ENCODE measurements around the gene IFITM2.
A peak's percentile ranks its signal among the peaks of the same experiment; 100 is the strongest.

The IFITM2 gene

DNA sequence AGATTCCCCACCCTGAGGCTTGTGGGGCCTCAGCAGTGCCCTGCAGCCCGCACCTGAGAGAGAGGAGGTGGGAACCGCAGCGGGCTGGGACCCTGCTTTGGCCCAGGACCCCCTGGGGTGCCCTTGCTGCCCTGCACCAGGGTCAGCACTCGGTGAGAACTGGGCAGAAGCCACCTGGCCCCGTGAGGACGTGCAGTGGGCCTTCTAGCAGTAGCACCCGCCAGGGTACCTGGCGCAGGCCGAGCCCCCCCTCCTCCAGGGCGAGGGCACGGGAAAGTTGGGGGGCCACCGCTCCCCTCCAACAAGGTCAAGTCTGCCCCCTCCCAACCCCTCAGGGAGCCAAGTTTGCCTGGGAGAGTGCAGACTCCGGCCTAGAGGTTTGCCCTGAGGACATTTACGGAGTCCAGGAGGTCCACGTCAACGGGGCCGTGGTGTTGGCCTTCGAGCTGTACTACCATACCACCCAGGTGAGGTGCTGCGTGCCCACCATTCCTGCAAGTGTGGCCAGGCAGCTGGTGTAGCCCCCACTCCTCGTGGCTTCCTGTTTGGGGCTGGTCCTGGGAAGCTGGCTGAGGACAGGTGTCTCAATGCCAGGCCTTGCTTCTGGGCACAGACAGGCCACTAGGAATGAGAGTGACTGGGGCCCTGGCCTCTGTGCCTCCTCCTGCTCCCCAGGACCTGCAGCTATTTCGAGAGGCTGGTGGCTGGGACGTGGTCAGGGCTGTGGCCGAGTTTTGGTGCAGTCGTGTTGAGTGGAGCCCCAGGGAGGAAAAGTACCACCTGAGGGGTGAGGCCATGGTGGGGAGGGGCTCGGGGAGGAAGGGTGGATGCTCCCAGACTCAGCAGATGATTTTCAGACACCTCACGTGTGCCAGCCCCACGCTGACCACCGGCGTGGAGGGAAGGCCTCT lies 15.2 kb upstream of the IFITM2 start:
- FAIRE-seq, result no peak

DNA sequence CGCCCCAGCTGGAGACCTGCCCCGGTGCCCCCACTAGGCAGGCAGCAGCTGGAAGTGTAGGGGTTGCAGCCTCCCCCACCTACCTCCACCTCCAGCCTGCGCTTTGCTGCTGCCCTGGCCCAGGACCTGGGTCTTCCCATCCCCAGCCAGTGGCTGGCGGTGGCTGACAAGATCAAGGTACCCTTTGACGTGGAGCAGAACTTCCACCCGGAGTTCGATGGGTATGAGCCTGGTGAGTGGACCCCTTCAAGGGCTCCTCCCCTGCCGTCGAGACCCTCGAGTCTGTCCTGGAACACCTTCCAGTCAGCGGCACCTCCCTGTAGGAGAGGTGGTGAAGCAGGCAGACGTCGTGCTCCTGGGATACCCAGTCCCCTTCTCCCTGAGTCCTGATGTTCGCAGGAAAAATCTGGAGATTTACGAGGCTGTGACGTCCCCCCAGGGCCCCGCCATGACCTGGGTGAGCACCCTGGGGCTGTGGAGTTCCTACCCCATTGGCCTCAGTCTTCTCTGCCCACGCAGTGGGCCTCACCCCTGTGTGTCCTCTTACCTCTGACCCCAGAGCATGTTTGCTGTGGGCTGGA lies 14.3 kb upstream of the IFITM2 start:
- DNase-seq (ENCODE audit: low spot score) (no peak), FAIRE-seq (no peak)

More for the DNA sequence above, 15.2 kb upstream of the IFITM2 start:
- DNase-seq (ENCODE audit: low spot score), result no peak

DNA sequence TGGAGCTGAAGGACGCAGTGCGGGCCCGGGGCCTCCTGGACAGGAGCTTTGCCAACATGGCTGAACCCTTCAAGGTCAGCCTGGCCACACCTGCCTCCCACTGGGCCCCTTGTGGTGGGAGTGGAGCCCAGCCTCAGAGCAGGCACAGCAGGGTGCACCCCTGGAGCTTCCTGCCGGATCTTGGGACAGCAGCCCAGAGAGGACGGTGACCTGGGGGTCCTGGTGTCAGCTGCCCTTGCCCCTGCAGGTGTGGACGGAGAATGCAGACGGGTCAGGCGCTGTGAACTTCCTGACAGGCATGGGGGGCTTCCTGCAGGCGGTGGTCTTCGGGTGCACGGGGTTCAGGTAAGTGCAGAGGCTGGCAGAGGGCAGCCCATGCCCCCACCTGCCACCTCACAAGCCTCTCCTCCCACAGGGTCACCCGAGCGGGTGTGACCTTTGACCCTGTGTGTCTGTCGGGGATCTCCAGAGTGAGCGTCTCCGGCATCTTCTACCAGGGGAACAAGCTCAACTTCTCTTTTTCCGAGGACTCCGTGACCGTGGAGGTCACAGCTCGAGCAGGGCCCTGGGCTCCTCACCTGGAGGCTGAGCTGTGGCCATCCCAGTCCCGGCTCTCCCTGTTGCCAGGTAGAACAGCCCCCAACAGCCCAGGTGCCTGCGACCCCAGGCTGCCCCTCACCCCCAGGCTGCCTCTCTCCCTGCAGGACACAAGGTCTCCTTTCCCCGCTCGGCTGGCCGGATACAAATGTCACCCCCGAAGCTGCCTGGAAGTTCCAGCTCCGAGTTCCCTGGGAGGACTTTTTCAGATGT lies 13.6 kb upstream of the IFITM2 start:
- FAIRE-seq (no peak), DNase-seq (ENCODE audit: low spot score) (no peak)

DNA sequence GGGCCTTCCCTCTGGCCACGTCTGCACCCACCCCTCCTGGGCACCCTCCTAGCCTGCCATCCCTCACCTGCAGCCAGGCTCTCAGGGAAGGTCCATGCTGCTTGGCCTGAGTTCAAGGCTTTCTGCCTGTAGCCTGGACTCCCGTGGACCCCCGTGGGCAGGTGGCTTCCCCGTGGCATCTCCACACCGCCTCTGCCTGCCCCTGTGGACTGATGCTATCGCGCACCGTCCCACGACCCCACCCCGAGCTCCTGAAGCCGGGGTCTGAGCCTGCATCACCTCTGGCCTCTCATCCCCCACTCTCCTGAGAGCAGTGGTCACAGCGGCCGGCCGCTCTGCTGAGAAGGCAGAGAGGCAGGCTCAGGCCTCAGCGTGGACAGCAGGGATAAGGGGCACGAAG lies 12.8 kb upstream of the IFITM2 start:
- FAIRE-seq (no peak), DNase-seq (ENCODE audit: low spot score) (no peak)

DNA sequence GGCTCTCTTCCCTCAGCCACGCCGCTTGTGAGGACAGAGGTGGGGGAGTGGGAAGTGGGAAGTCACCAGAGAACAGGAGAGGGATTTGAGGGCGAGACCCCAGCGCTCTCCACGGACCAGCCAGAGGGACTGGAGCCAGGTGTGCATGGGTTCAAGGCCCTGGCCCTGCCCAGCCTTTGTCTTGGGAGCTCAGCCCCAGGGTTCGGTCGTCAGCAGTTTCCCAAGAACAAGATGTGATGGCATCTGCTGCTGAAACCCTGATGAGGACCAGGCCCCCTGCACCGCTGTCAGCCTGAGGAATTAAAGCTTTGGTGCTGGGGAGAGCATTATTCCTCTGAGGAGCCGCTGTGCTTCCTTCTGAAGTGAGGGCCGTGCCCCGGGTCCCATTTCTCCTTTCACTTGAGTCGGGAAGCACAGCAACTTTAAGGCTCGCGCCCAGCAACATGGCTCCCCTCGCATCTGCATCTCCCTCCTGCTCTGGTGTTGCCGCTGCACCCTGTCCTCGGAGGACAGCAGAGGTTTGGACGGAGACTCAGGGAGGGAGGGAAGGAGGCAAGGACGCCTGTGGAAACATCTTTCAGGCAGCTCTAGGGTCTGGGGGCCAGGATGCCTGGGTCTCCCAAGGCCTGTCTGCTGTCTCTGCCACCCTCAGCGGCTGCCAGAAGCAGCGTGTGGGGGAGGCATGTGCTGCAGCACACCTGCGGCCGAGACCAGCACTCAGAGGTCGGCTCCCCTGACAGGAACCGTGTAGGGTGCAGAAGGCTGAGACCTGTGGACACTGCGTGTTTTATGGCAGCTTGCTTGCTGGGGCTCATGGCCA lies 12.1 kb upstream of the IFITM2 start:
- FAIRE-seq, result no peak

DNA sequence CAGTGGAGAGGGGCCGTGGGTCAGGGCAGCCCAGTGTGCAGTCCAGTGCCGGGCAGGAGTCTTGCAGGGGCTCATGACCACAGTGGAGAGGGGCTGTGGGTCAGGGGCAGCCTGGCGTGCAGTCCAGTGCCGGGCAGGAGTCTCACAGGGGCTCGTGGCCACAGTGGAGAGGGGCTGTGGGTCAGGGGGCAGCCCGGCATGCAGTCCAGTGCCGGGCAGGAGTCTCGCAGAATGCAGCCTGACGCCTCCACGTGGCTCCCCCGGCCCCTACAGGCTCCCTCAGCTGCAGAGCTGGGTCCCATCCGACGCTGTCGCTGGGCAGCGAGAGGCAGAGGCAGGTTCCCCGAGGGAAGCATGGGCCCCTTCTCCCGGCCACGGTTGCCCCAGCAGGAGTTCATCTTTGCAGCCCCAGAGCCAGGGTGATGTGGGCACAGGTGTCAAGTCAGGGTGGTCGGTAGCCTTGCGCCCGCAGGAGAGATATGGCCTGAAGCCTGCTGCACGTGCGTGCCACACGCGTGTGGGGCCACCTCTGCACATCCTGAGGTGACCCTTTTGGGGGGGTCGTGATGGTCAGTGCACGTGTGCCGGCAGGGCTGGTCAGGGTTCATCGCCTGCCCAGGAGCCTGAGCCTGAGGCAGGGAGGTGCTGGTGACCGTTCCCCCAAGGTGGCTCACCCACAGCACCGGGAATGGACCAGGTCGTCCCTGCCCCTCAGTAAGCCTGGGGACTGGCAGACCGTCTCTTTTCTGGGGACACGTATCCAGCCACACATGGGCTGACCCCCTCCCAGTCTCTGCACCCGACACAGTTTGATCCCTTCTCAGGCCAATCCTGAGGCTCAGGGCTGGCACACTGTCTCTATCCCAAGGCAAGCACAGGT lies 11.2 kb upstream of the IFITM2 start:
- DNase-seq (ENCODE audit: low spot score) (no peak), FAIRE-seq (no peak)

More for the DNA sequence above, 12.1 kb upstream of the IFITM2 start:
- DNase-seq (ENCODE audit: low spot score), result no peak

DNA sequence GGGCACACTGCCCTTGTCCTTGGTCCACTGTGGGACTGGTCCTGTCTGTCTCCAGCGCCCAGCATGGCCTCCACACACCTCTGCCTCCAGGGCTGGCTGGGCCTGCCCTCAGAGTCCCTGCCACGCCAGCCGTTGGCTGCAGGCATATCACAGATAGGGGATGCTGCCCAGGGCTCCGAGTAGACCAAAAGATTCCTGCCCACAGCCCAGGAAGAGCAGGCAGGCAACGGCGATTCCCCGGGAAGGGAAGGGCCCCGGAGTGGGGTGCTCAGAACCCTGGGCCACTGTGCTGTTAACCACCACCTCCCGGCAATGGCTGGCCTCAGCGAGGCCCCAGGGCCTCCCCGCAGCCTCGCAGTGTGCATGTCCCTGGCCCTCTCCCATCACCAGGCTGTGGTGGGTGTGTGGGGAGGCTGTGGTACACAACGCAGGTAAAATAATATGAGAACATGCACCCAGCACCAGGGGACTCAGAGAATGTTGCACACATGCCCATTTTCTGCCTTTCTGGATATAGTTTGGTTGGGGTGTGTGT lies 10.5 kb upstream of the IFITM2 start:
- FAIRE-seq (no peak), DNase-seq (ENCODE audit: low spot score) (no peak)

DNA sequence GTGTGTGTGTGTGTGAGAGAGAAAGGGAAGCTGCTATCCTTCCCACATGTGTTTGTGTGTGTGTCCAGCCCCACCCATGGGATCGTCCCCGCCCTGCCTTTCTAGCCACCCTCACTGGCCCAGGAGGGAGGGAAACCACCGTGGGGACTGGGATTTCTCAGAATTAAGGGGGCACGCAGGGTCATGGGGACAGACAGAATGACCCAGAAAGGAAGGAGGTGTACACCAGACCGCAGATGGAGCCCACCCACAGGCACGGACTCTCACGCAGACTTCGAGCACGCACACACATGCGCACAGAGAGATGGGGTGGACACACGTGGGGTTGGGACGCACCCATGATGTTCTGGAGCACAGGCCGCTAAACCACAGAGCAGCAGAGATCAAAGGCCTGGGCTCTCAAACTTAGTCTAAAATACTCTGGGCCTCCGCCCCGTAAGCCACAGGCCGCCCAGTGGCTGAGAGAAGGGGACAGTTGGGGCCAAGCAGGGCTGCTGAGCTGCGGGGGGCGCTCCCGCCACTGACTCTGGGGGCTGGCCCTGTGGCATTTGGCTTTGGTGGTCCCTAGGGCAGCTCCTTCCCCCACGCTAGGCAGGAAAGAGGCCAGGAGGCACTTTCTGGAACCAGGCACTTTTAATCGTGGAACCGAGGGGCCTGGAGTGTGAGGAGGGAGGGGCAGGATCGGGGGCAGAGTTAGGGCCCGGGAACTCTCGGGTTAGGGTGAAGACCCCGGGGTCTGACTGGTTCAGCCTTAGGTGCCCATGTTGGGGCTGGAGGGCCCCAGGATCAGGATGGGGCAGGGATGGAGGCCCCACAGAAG lies 9.8 kb upstream of the IFITM2 start:
- DNase-seq (ENCODE audit: low spot score) (no peak), FAIRE-seq (no peak)

DNA sequence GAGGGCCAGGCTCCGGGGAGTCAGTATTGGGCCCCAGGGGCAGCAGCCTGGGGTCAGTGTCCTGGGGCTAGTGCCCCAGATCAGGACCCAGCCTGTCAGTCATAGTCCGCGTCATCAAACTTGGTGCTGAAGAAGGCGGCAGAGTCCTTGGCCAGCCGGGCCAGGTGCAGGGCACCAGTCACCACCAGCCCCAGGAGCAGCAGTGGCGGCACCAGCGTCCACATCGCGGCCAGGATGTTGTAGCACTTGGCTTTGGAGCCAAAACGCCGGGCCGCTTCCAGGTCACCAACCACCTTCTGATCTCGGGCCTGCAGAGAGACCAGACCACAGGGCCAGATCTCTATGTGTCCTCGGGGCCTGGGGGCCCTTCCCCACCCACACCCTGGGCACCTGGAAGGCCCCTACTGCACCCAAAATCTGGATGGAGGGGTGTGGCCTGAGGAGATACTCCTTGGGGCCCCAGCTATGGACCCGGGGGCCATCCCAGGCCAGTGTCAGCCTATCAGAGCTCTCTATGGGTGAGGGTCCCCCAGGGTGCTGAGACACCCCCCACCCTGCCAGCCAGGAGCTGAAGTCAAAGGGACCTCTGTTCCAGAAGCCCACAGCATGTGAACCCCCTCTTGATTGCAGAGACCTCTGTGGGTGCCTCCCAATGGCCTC lies 9.1 kb upstream of the IFITM2 start:
- FAIRE-seq (no peak), DNase-seq (ENCODE audit: low spot score) (no peak)

DNA sequence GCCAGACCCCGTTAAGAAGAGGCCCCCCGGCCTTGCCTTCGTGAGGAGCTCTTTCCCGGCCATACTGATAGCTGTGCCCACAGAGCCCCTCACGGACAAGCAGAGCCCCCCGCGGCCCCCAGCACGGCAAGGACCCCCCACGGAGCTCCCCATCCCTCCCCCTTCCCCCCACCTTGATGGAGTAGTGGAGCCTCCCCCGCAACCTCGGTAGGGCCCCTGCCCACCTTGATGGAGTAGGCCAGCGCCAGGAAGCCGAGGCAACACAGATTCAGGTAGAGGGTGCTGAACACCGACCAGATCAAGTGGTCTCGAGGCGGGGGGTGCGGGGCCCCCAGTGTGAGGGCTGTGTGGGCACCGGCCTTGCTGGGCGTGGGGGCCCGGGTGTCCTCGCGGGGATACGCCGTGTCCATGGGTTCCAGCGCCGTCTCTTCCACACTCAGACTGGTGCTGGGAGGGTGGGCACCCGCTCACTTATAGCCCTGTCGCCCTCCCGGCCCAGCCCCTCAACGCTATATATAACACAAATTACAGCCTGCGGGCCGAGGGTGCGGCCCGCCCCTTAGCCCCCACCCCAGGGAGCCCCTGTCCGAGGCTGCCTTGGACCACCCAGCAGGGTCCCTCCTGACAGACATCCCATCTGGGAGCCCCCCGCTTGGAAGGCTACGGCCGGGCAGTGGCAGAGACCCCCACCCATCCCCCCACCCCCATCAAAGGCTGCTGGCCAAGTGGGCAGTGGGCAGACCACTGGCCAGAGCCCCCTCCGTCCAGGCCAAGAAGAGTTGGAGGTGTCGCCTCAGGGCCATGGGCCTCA lies 8.3 kb upstream of the IFITM2 start, which contains the start of gene IFITM5:
IFITM5 (minus strand) TSS at position 446 of the 811 bp plus-strand sequence; CDS start at position 410, 36 bp downstream.
- DNase-seq (ENCODE audit: low spot score), result no peak
- no peak for FAIRE-seq

DNA sequence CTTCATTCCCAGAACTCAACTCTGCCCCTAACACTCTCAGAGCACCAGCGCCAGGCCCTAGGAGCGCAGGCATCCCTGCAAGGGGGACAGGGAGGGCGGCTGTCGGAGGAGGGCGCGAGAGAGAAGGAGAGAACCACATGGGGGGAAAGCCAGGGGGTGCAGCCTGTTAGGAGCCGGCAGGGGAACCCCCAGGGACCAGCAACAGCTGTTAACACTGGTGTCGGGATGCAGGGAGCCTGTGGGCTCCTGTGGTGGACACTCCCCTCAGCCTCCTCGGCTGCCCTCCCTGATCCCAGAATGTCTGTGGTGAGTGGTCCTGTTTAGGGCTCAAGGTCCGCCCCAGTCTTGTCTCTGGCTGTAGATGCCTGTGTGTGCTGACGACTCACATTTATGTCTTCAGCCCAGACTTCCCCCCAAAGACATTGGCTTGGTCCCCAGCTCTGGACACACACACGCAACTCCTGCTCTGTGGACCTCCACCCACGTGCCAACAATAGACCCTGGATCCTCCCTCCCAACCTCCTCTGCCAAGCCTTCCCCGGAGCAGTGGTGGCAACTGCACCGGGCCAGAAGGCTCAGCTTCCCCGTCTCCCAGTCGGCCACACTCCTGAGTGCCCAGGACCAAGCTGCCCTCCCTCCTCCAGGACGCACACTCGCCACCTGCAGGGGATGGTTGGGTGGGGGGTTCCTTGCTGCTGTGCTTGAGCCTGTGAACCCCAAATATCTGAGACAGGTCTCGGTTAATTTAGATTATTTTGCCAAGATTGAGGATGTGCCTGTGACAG lies 7.5 kb upstream of the IFITM2 start:
- FAIRE-seq (no peak), DNase-seq (ENCODE audit: low spot score) (no peak)

DNA sequence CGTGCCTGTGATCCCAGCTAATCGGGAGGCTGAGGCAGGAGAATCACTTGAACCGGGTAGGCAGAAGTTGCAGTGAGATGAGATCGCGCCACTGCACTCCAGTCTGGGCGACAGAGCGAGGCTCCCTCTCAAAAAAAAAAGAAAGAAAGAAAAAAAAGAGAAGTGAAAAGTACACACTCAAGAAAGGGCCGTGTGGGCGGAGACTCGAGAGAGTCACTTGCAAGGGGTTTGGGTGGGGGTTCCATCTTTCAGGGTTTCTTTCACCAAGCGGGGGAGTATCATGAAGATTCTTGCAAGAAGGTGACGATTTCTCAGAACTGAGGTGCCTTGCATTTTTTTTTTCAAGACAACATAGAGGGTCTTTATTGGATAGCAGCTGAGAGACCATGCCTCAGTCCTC lies 4.3 kb upstream of the IFITM2 start:
- no peak for DNase-seq (ENCODE audit: low spot score)
- FAIRE-seq, result no peak

DNA sequence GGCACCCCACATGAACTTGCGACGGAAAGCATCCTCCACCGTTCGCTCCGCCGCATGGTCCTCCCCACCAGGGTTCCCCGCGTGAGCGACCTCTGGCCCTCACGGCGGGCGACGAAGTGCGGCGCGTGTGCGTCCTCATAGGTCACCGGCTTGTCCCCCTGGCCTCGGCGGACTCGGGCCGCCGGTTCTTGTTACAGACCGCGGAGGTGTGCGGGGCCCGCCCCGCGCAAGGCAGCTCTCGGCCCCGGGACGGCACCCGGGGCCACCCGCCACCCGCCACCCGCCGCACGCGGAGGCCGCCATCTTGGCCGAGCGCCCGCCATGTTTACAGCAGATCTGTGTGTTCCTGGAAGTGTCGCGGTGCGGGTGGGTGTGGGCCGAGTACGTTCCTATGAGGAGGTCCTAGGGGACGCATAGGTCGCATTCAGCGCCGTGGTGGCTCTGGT lies 3.5 kb upstream of the IFITM2 start:
- FAIRE-seq (no peak), DNase-seq (ENCODE audit: low spot score) (no peak)

DNA sequence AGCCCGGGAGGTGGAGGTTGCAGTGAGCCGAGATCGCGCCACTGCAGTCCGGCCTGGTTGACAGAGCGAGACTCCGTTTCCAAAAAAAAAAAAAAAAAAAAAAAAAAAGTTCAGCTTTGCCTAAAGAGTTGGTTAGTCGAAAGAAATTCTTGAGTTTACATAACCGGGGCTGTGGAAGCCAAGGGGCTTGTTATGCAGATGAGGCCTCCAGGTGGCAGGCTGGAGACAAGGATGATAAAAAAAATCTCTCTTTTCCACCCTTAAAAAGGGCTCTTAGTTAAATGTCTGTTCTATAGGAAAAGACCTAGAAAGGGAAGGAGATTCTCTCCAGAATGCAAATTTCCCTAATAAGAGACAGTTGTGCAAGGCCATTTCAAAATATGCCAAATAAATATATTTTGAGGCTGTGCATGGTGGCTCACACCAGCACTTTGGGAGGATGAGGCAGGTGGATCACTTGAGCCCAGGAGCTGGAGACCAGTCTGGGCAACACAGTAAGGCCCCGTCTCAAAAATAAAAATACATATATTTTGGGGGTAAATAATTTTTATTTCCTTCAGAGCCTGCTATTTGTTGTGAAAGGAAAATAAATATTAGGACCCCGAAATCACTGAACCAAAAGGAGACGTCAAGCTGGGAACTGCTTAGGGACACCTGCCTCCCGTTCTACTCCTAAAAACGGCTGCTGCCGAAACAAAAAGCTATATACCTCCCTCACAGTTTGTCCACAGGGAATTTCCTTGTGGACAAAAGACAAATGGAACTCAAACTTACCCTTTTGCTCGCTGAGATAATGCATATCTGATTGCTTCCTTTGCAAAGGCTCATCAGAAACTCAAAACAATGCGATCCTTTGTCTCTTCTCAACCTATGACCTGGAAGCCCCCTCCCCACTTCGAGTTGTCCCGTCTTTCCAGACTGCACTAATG lies 2.4 kb upstream of the IFITM2 start:
- peak; percentile 5 for DNase-seq (ENCODE audit: low spot score)
- peak; percentile 31 for FAIRE-seq

DNA sequence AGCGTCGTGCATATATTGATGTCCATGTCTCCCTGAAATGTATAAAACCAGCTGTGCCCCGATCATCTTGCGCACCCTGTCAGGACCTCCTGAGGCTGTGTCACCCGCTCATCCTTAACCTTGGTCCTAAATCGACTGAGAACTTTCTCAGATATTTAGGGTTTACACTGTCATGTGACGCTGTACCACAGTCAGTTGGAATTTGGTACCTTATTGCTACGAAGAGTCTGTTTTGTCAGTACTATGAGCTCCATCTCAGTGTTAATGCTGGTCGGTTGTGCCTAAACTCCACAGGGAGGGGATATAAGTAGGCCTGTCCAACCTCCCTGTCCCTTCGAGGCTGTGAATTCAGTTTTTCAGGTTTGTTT lies 1.8 kb upstream of the IFITM2 start:
- DNase-seq (ENCODE audit: low spot score), result no peak
- FAIRE-seq, result no peak
